CD1c-positive myeloid dendritic cell (primary cell): ENCODE results near the gene INSIG1.
A peak's percentile ranks its signal among the peaks of the same experiment; 100 is the strongest.

ENCODE experiments used
- DNase-seq: peaks from one replicate; pipeline ENCODE4 v3.0.0-alpha.2; 2016; ENCODE audit errors: extremely low spot score

Gene INSIG1

DNA sequence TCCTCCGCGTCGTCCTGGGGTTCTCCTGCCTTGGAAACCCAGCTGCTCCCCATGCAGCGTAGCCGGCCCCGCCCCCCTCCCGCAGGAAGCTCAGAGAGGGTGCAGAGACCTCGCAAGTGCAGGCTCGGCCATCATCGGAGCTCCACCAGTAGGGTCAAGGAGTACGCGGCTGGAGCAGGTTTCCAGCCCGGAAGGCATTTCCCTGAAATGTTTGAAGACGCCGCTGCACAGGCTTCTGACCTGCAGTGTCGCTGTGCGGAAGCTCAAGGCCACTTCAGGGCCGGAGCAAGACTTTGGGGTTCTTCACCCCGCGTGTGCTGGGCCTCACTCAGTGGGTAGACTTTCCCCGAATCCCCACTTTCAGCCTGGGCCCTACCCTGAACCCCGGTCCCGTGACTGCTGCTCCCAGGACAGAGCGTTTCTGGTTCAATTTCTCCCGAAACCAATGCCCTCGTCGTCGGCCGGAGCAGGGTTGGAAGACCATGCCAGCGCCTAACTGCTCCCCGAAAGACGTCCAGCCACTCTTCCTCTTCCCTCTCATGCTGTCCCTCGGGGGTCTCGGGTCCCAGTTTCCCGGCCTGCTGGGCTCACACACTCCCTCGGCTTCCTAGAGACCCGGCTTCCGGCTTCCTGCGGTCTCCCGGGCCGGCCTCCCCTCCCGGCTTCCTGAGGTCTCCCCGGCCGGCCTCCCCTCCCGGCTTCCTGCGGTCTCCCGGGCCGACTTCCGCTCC, 52.1 kb downstream of the INSIG1 start:
- no peak for DNase-seq

DNA sequence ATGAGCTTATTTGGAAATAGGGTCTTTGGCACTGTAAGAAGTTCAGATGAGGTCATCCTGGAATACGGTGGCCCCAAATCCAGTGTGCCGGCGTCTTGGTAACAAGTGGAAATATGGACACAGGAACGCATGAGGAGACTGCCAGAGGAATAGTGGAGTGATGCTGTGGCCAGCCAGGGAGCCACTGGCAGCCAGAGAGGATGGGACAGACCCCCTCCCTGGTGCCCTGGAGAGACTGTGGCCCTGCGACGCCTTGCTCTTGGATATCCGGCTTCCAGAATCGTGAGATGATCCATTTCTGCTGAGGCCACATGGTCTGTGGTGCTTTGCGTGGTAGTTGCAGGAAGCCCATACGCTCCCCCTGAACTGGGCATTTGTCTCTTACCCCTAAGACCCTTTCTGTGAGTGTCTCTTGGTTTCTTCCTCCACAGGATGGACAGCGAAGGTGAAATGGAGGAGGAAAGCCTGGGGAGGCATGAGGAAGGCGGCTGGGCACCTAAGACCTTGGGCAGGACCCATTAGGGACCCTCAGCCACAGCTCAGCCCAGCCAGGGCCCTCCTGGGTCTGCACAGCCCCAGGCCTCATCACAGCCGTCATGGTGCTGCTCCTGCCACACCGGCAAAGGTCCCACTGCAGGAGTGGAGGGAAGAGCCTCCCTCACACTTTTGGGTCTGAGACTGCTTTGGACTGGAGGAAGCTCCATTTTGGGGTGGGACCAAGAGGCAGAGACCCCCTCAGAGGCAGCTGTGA, 53.6 kb downstream of the INSIG1 start:
- DNase-seq = no peak

DNA sequence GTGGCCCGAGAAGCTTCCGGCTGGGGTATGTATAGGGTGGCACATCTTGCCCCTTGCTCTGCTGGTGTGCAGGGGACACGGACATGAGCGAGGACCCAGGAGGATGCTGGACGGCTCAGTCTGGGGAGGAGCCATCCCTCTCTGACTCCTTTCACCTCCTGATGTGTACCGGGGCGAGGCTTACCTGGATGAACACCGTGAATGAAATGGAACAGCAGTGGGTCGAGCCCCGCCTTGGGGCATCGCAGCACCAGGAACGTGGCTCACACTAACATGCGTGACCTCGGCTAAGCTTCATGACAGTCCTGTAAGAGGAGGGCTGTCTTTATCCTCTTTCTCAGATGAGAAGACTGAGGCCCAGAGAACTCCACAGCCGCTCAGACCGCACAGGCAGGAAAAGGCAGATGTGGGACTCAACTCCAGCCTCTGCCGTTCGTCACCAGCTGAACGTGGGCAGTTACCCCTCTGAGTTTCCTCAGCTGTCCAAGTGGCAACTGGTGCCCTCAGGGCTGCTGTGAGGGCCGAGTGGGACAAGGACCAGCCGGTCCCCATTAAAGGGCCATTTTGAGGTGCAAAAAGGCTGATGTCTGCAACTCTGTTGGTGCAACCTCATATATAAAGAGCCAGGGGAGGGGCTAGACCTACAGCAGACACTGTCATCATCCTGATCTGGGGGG, 54.5 kb downstream of the INSIG1 start:
- DNase-seq = no peak

DNA sequence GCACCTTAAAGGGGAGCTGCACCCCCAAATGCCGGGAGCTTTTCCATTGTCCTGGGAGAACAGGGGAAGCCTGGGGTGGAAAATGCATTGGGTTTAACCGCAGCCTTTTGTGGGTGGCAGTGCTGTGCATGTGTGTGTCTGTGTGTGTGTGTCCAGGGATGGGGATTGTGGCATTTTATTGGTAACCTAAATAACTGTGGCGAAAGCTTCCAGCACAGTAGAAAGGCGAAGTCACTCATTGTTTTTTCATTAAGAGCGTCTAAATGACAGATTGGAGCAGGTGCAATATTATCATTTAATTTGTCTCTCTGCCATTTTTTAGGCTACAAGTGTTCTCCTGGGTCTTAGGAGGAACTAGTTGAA, 55.1 kb downstream of the INSIG1 start:
- DNase-seq = no peak

DNA sequence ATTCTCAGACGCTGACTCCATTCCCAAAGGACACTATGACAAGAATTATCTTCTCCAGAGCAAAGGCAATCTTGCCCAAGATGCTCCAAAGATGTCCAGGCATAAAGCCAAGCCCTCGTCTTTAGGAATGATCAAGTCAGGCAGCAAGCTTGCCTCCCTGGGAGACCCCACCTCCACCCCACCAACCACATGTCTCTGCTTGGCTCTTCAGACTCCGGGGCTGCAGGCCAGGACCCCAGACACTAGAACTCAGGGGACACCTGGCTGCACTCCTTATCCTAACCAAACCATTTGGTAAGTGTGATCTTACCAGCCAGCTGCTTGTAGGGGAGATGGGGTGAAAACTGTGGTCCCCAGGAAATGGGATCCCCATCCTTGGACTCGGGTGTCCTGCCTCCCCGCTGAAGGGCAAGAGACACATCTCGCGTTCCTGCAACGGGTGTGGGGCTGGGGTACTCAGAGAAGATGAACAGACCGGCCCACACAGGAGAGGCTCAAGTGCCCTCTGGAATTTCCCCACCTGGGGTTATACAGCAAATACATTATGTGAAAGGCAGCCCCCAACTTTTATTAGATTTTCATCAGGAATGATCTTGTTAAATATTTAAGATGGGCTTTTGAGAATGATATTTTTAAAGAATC, 55.7 kb downstream of the INSIG1 start:
- DNase-seq = no peak

DNA sequence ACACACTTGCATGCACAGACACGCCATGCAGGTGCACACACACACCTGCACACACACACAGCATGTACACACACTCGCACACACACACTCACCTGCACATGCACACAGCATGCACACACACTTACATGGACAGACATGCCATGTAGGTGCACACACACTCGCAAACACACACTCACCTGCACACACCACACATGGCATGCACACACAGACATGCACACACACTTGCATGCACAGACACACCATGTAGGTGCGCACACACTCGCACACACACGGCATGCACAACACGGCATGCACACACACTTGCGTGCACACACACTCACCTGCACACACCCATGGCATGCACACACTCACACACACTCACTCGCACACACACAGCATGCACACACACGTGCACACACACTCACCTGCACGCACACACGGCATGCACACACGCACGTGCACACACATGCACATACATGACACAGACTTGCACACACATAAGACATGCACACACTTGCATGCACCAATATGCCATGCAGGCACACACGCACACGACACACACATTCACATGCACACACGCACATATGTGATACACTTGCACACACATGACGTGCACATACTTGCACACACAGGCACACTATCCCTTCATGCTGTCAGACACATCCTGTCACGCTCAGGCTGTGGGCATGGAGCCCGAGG, 56.8 kb downstream of the INSIG1 start:
- DNase-seq = no peak

DNA sequence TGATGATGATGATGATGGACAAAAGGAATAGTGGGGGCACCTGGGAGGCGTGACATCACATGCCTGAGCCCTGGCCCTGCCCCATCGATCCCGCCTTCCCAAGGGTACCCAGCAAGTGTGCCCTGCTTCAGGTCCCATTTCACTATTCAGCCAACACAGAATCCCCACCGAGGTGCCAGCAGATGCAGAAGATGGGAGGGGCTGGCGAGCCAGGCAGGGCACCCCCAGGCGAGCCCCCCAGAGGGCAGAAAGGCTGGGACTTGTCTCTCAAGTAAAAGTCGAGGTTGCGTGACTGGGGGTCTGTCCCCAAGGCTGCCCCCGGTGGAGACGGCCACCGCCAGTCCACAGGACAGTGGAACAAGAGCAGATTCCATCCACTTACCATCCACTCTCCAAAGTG, 57.5 kb downstream of the INSIG1 start:
- DNase-seq = no peak

DNA sequence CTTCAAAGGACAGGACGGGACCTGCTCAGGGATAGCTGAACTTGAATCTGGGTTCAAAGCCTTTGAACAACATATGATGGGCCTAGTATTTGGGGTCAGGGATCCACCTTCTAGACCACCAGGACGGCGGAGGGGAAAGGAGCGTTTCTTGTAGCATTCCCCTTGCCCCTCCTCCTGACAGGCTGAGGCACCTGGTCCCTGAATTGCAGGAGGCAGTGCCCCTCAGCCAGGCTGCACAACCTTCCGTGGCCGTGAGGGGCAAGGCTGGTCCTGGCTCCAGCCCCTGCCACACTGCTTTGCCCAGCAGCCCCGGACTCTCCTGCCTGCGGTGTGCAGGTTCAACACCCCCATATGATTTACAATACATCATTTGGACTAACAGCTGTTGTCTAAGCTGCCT, 58.1 kb downstream of the INSIG1 start:
- no peak for DNase-seq

DNA sequence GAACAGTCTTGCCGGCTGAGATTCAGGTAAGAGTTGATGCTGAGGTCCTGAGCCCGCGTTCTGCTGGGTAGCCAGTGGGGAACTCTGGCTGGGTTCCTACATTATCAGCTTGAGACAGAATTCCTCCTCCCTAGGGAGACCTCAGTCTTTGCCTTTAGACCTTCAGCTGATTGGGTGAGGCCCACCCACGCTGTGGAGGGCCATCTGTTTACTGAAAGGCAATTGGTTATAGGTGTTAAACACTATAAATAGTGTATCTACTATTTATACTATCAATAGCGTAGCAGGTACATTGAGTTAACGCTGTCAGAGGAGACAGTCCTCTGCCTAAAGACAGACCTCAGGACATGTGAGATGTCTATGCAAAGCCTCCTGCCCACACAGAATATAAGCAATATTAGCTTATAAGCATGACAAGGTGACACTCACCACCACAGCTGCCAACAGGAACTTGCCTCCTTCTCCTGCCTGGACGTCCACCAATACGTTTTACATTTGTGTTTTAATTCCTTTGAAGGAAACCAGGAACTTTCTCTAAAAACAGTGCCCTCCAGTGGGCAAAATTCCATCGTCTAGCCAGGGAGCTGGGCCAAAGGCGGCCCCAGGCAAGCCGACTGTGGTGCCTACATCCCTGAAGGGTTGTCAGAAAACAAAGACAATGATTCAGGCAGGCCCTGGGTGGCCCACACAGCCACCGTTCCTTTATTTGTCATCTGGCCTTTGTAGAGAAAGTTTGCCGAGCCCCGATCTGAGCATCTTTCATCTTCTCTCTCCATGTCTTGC, 58.8 kb downstream of the INSIG1 start:
- DNase-seq = peak; percentile 24

DNA sequence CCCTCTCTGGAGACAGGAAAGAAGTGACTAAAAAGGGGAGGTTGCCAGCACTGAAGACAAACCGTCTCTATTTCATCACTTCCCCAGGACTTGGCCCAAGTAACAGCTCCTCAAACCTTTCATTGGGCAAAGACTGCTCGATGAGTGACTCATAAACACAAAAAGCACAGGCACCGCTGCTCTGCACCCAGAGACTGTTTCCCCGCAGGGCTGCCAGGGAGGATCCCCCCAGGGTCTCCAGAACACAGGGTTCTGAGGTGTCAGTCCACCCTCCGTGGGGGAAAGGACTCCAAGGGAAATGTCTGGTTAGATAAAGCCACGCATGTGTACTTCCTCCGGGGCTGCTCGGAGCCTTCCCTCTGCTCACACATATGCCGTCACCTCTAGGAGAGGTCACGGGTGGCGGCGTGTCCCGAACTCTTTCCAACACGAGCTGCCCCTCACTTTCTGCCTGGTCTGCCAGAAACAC, 59.9 kb downstream of the INSIG1 start:
- peak; percentile 70 for DNase-seq

DNA sequence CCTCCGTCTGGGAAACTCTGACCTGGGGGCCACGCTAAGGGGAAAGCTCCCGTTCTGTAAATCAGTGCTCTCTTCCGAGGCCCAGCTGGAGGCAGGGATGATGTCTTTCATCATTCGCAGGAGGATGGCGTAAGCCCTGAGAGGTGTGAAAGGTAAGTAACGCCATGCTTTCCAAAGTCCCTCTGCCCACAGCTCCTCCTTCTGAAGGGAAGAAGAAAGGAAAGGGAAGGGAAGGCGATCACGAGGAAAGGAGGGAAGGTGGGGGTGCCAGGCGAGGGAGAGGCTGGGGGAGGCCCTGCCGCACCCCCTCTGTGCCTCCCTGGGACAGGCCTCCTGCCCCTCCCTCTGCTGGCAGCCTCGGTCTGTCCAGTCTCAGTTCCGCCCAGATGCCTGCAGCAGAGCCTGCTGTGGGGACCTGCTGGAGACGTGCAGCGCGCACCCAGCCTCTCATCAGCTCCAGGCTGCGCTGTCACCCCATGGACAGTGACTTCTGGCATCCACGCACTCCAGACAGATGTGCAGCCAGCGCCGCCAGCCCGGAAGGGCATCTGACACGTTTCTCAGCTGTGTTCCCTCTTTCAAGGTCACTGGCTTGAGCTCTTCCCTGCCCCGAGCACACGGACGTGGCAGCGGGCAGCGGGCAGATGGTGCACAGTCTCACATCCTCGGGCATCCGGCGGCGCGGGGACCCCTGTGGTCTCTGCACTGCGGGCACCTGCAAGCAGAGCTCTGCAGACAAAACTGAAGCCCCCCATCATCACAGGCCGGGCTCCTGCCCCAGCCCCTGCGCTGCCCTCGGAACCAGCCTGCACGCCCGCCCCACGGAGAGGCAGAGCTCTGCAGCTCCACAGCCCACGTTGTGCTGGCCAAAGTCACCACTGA, 60.6 kb downstream of the INSIG1 start:
- DNase-seq = peak; percentile 23

DNA sequence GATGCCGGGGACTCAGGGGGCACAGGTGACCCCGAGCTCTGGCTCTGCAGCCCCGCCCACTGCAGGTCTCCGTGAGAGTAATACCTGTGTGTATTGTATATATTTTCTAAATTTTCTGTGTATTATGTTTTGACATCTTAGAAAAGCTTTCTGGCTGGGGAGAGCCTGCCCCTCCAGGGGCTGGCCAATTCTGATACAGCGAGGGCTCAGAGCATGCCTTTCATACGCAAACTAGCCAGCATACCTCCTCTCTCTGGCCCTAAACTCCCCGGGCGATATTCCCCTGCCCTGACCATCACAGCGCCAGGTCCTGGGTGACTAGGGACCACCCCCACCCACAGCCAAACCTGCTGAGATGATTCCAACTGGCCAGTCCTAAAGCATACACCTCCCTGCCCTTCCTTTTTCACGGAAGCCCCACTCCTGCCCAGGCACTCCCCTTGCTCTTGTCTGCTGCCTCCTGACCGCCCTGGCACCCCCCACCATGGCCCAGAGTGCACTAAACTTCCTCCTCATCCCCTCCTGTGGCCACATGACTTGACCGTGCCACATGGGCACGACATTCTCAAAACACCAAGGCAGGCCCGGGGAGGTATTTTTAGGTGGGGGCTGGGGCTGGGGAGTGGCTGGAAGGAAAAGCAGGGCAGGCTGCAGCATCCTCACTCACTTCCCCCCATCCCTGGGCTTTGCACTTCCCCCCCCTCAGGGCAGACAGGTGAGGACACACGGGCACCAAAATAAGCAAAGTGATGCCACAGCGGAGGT, 61.5 kb downstream of the INSIG1 start:
- DNase-seq = no peak
